A549 (cell line): Measurements from ENCODE around the gene GDF10. TPM values are rescaled to one million over a fixed set of nuclear protein-coding genes. Genes with fewer than 3 reads are reported as not detected.

Experiments
- ATAC-seq, 2 experiments: fragments of 200-7000 bp in 1 of 2; fragments of >200 bp in 1 of 2; cut with Nextera tagmentation in 1 of 2; cut with Tn5 transposase in 1 of 2; 3 replicates each; pipeline versions ENCODE4 v1.8.0 to v1.9.1; 2018 to 2020; ENCODE audit warnings: mild to moderate bottlenecking in 1 of 2, moderate library complexity in 1 of 2
- CTCF ChIA-PET: fragments of 300-600 bp; sonication (Branson Sonifier 250); formaldehyde crosslinking; extraction: SDS; loops from one replicate; lab custom pipeline; 2021; ENCODE audit warnings: antibody characterized with exemption, inconsistent platforms; lab: Yijun Ruan, JAX
- POLR2A ChIA-PET: fragments of 350-600 bp; formaldehyde crosslinking; extraction: SDS; loops from one replicate; lab custom pipeline; 2021; ENCODE audit warnings: antibody characterized with exemption, inconsistent platforms; lab: Yijun Ruan, JAX
- DNase-seq, 2 experiments: peaks; one replicate each; pipeline versions ENCODE4 v3.0.0 to v3.0.0-alpha.2; 2011 to 2016; ENCODE audit warnings: low read depth in 1 of 2, low spot score in 1 of 2
- FAIRE-seq: peaks from 2 replicates; lab custom pipeline; 2011; peaks lifted over from hg19 to GRCh38; lab: Jason Lieb, UNC
- H3K27ac ChIP-seq, 2 experiments: fragments of >200 bp; sonication (Bioruptor Twin); formaldehyde crosslinking; 3 replicates each; pipeline ENCODE4 v1.5.1; 2016 to 2017
- H3K4me1 ChIP-seq: fragments of >200 bp; sonication (Bioruptor Twin); formaldehyde crosslinking; 3 replicates; pipeline ENCODE4 v1.6.1; 2016
- H3K4me2 ChIP-seq: fragments of >200 bp; sonication (Bioruptor Twin); formaldehyde crosslinking; 3 replicates; pipeline ENCODE4 v1.6.1; 2016
- H3K4me3 ChIP-seq: fragments of >200 bp; sonication (Bioruptor Twin); formaldehyde crosslinking; 3 replicates; pipeline ENCODE4 v1.5.1; 2016
- H3K9me3 ChIP-seq: fragments of >200 bp; sonication (Bioruptor Twin); formaldehyde crosslinking; 3 replicates; pipeline ENCODE4 v1.6.1; 2016
- CBX2 ChIP-seq: fragments of 200-600 bp; sonication (generic); IDR thresholded peaks from 2 replicates; pipeline ENCODE4 v1.6.1; 2016; ENCODE audit warnings: low read depth, mild to moderate bottlenecking, borderline replicate concordance
- CTCF ChIP-seq: fragments of >200 bp; sonication (Bioruptor Twin); formaldehyde crosslinking; IDR thresholded peaks from 3 replicates; pipeline ENCODE4 v1.5.1; 2016
- E2F6 ChIP-seq: IDR thresholded peaks from 2 replicates; pipeline ENCODE4 v1.6.1; 2012; ENCODE audit warnings: low read depth, borderline replicate concordance
- HDAC2 ChIP-seq: fragments of 200-600 bp; sonication (generic); IDR thresholded peaks from 2 replicates; pipeline ENCODE4 v1.6.1; 2016
- HES2 ChIP-seq: fragments of >200 bp; sonication (Bioruptor Twin); formaldehyde crosslinking; IDR thresholded peaks from 2 replicates; pipeline ENCODE4 v1.6.1; 2016
- HEYL ChIP-seq: fragments of 250-450 bp; sonication (Bioruptor Pico); IDR thresholded peaks from 2 replicates; pipeline ENCODE4 v1.8.0; 2021; ENCODE audit warnings: mild to moderate bottlenecking, moderate library complexity
- HOXB5 ChIP-seq: fragments of 250-450 bp; sonication (Bioruptor Pico); IDR thresholded peaks from 2 replicates; pipeline ENCODE4 v1.5.0; 2020; ENCODE audit warnings: mild to moderate bottlenecking, moderate library complexity
- KDM1A ChIP-seq: fragments of 200-600 bp; sonication (generic); IDR thresholded peaks from 2 replicates; pipeline ENCODE4 v1.6.1; 2016; ENCODE audit warnings: low read depth, mild to moderate bottlenecking
- PBX3 ChIP-seq: IDR thresholded peaks from 2 replicates; pipeline ENCODE4 v1.6.1; 2012
- POLR2A ChIP-seq: IDR thresholded peaks from 2 replicates; pipeline ENCODE4 v1.6.1; 2012; ENCODE audit warnings: mild to moderate bottlenecking, low read length
- POLR2AphosphoS2 ChIP-seq: conservative IDR thresholded peaks from 2 replicates; pipeline ENCODE4 v1.6.1; 2012; ENCODE audit warnings: low read length, improper control_type of control experiment, inconsistent platforms
- RAD21 ChIP-seq, 2 experiments: fragments of >200 bp in 1 of 2; sonication (Bioruptor Twin) in 1 of 2; formaldehyde crosslinking in 1 of 2; IDR thresholded peaks in 1 of 2; conservative IDR thresholded peaks in 1 of 2; 2 replicates in 1 of 2; 3 replicates in 1 of 2; pipeline ENCODE4 v1.6.1; 2012 to 2018; ENCODE audit warnings: inconsistent platforms in 1 of 2
- RARB ChIP-seq: fragments of 250-450 bp; sonication (Bioruptor Pico); IDR thresholded peaks from 2 replicates; pipeline ENCODE4 v1.8.0; 2021; ENCODE audit warnings: mild to moderate bottlenecking, moderate library complexity
- RFX5 ChIP-seq: fragments of 450-650 bp; IDR thresholded peaks from 2 replicates; pipeline ENCODE4 v1.7.1; 2014; ENCODE audit warnings: antibody characterized with exemption, mild to moderate bottlenecking, moderate library complexity
- RNF2 ChIP-seq: fragments of 200-600 bp; sonication (generic); IDR thresholded peaks from 2 replicates; pipeline ENCODE4 v1.6.1; 2016; ENCODE audit warnings: low read depth, mild to moderate bottlenecking, antibody characterized with exemption, moderate library complexity, borderline replicate concordance
- SMC3 ChIP-seq: fragments of >200 bp; sonication (Bioruptor Twin); formaldehyde crosslinking; IDR thresholded peaks from 3 replicates; pipeline ENCODE4 v1.6.1; 2018; ENCODE audit warnings: inconsistent platforms
- TFCP2L1 ChIP-seq: fragments of 250-450 bp; sonication (Bioruptor Pico); IDR thresholded peaks from 2 replicates; pipeline ENCODE4 v1.5.0; 2021; ENCODE audit warnings: mild to moderate bottlenecking
- TP53 ChIP-seq: fragments of 250-450 bp; sonication (Bioruptor Pico); IDR thresholded peaks from 2 replicates; pipeline ENCODE4 v1.5.0; 2021; ENCODE audit warnings: mild to moderate bottlenecking, moderate library complexity
- ZFP36 ChIP-seq: fragments of 450-650 bp; IDR thresholded peaks from 2 replicates; pipeline ENCODE4 v1.6.1; 2014; ENCODE audit warnings: borderline replicate concordance; ENCODE audit not compliant: partially characterized antibody
- ZNF302 ChIP-seq: fragments of 250-450 bp; sonication (Bioruptor Pico); IDR thresholded peaks from 2 replicates; pipeline ENCODE4 v1.9.0; 2021; ENCODE audit warnings: inconsistent platforms, mild to moderate bottlenecking, moderate library complexity
- ZSCAN20 ChIP-seq: fragments of 250-450 bp; sonication (Bioruptor Pico); IDR thresholded peaks from 2 replicates; pipeline ENCODE4 v1.8.0; 2022; ENCODE audit warnings: mild to moderate bottlenecking, moderate library complexity
- WGBS: methylation state at CpG from one replicate; pipeline ENCODE4 v1.1.6; 2017; ENCODE audit errors: missing lambda C conversion rate; 5-methylcytosine and 5-hydroxymethylcytosine counted together
- polyA plus RNA-seq, 4 experiments: library from polyadenylated mRNA; depleted of rRNA in 3 of 4; stranded (reverse); fragments of >200 nt; fragmentation: RNase III in 1 of 4; extraction: RNeasy Plus Mini Kit Qiagen cat#74134 plus additional on column Dnase treatment in 1 of 4; gene quantifications; 2 replicates in 3 of 4; 3 replicates in 1 of 4; pipeline ENCODE4 v1.2.3, GENCODE V29; 2011 to 2017

GDF10 gene
- polyA plus RNA-seq, 2 of the 4 experiments (the other 2 are of a cell fraction): 0.10 TPM; not detected in 1

GRCh38 chr10:47309408-47310089 is 9.6 kb downstream of the GDF10 start:
- 51% methylated on average over 34 of the region's 34 CpGs for WGBS
- DNase-seq: no peak
- ChIA-PET POLR2A (no interaction called here), CTCF (interaction anchor here (1.0 to 8.2 kb wide), 5 partner anchors 14 to 285 kb away, joined by 3 to 213 read pairs (median 68); partner anchors contain the start of gene GDF2)
- Histone ChIP-seq H3K27ac (no peak overlapping the region), H3K4me1 (no peaks in the 10 kb centered on the region), H3K4me2 (no peak overlapping the region), H3K9me3 (no peaks in the 10 kb centered on the region), H3K4me3 (no peak overlapping the region)
- ATAC-seq: no peak
- FAIRE-seq: no peak
- TF ChIP-seq ZNF302 (CRISPR knock-in tag): no peak
- TF ChIP-seq CTCF: peak; percentile 18; the same call in 1 of the 3 replicates
- 0 out of 3 replicates have a peak, but pooled peaks have one; percentile 7 for TF ChIP-seq SMC3
- TF ChIP-seq RAD21 (conservative IDR thresholded peaks at IDR 0.05 in 1 of 2, IDR thresholded peaks at IDR 0.05 in 1 of 2): peak in 1 of 2 experiments; percentile 35; a peak in 2 of 5 replicates

- no peak overlapping the region for H3K27ac ChIP-seq
- POLR2A ChIA-PET: no interaction called here
These were observed 10.1 kb downstream of the GDF10 start for GRCh38 chr10:47310090-47310505.

More at GRCh38 chr10:47310090-47310505, 10.1 kb downstream of the GDF10 start:
- TF ChIP-seq RARB: no peak
- no peak for TF ChIP-seq POLR2A
- no peak for TF ChIP-seq E2F6
- no peak for TF ChIP-seq RFX5
- TF ChIP-seq RAD21 (conservative IDR thresholded peaks at IDR 0.05 in 1 of 2, IDR thresholded peaks at IDR 0.05 in 1 of 2): no peak
- no peak for TF ChIP-seq HES2
- TF ChIP-seq RNF2: no peak
- TF ChIP-seq HOXB5 (CRISPR knock-in tag): no peak
- TF ChIP-seq CBX2: no peak
- TF ChIP-seq PBX3: no peak
- TF ChIP-seq ZFP36: no peak
- no peak for TF ChIP-seq TFCP2L1
- no peak for TF ChIP-seq KDM1A
- no peak for TF ChIP-seq ZNF302 (CRISPR knock-in tag)
- no peak for TF ChIP-seq TP53
- no peak for TF ChIP-seq HEYL
- TF ChIP-seq HDAC2: no peak
- TF ChIP-seq ZSCAN20 (CRISPR knock-in tag): no peak
- TF ChIP-seq POLR2AphosphoS2: no peak
- H3K4me3 ChIP-seq: no peak overlapping the region
- no peaks in the 10 kb centered on the region for H3K4me1 ChIP-seq
- CTCF ChIA-PET: interaction anchor here (4.0 to 8.2 kb wide), 4 partner anchors 13 to 315 kb away, joined by 55 to 213 read pairs (median 100); partner anchors contain the start of gene GDF2
- no peak for DNase-seq
- no peak for ATAC-seq
- no peak for FAIRE-seq
- H3K4me2 ChIP-seq: no peak overlapping the region
- H3K9me3 ChIP-seq: no peaks in the 10 kb centered on the region
- WGBS: 88% methylated on average over 15 of the region's 37 CpGs
